SU-DHL-6 (cell line): ENCODE data around the gene HAT1.

Experiments used
- H2AFZ ChIP-seq: fragments of 200-600 bp; sonication (generic); 2 replicates; pipeline ENCODE4 v1.6.1; 2014; ENCODE audit warnings: low read depth, mild to moderate bottlenecking, moderate library complexity, mixed read lengths, antibody characterized with exemption, low read length; ENCODE audit not compliant: severe bottlenecking
- H3F3A ChIP-seq: fragments of 200-600 bp; shearing (Covaris generic); 2 replicates; pipeline ENCODE4 v1.6.0; 2016; ENCODE audit warnings: antibody characterized with exemption, mild to moderate bottlenecking; ENCODE audit not compliant: insufficient read depth
- H3K27ac ChIP-seq: fragments of 200-600 bp; sonication (generic); 2 replicates; pipeline ENCODE4 v1.5.1; 2016; ENCODE audit warnings: low read depth, mild to moderate bottlenecking, low read length, moderate library complexity, mixed read lengths
- H3K27me3 ChIP-seq: fragments of 200-600 bp; sonication (generic), shearing (Covaris generic); 2 replicates; pipeline ENCODE4 v1.6.0; 2014; ENCODE audit warnings: mild to moderate bottlenecking, low read length
- H3K36me3 ChIP-seq: fragments of 200-600 bp; sonication (generic); 2 replicates; pipeline ENCODE4 v1.6.1; 2014; ENCODE audit warnings: mild to moderate bottlenecking, low read length, mixed read lengths
- H3K4me2 ChIP-seq: fragments of 300-600, 200-600 bp; shearing (Covaris generic), sonication (generic); 2 replicates; pipeline ENCODE4 v1.6.0; 2014; ENCODE audit warnings: low read length, low read depth, mild to moderate bottlenecking; ENCODE audit not compliant: poor library complexity, severe bottlenecking
- H3K4me3 ChIP-seq: fragments of 200-600 bp; sonication (generic); 2 replicates; pipeline ENCODE4 v1.5.1; 2014; ENCODE audit warnings: antibody characterized with exemption, low read length, mild to moderate bottlenecking, mixed read lengths; ENCODE audit not compliant: insufficient read depth, poor library complexity, severe bottlenecking
- H3K79me2 ChIP-seq: fragments of 200-600 bp; sonication (generic); 2 replicates; pipeline ENCODE4 v1.6.1; 2014; ENCODE audit warnings: mild to moderate bottlenecking, low read length, moderate library complexity; ENCODE audit not compliant: insufficient read depth
- H3K9ac ChIP-seq: fragments of 200-600 bp; sonication (generic); 2 replicates; pipeline ENCODE4 v1.7.0; 2014; ENCODE audit warnings: mild to moderate bottlenecking, low read length
- H3K9me2 ChIP-seq: fragments of 200-600 bp; sonication (generic); replicated peaks from 2 replicates; pipeline ENCODE4 v1.6.1; 2014; ENCODE audit warnings: low read length; ENCODE audit not compliant: insufficient read depth
- H3K9me3 ChIP-seq: fragments of 200-600 bp; sonication (generic); 2 replicates; pipeline ENCODE4 v1.6.1; 2014; ENCODE audit warnings: low read length, mixed read lengths; ENCODE audit not compliant: insufficient read depth
- H4K20me1 ChIP-seq: fragments of 200-600 bp; sonication (generic); 2 replicates; pipeline ENCODE4 v1.6.1; 2014; ENCODE audit warnings: low read depth, mild to moderate bottlenecking, antibody characterized with exemption, low read length, moderate library complexity, mixed read lengths
- EZH2phosphoT487 ChIP-seq: fragments of 200-600 bp; sonication (generic), shearing (Covaris generic); conservative IDR thresholded peaks from 2 replicates; pipeline ENCODE4 v1.6.1; 2018; ENCODE audit warnings: mild to moderate bottlenecking, antibody characterized with exemption, low read length, moderate library complexity, mixed read lengths
- TF ChIP-seq, protein P1 (sequence below): fragments of 200-600 bp; sonication (generic); IDR thresholded peaks from one replicate; pipeline ENCODE4 v1.5.1; 2017; ENCODE audit warnings: antibody characterized with exemption, mild to moderate bottlenecking, low read length, moderate library complexity; ENCODE audit not compliant: insufficient read depth, poor library complexity, severe bottlenecking

The HAT1 gene

DNA sequence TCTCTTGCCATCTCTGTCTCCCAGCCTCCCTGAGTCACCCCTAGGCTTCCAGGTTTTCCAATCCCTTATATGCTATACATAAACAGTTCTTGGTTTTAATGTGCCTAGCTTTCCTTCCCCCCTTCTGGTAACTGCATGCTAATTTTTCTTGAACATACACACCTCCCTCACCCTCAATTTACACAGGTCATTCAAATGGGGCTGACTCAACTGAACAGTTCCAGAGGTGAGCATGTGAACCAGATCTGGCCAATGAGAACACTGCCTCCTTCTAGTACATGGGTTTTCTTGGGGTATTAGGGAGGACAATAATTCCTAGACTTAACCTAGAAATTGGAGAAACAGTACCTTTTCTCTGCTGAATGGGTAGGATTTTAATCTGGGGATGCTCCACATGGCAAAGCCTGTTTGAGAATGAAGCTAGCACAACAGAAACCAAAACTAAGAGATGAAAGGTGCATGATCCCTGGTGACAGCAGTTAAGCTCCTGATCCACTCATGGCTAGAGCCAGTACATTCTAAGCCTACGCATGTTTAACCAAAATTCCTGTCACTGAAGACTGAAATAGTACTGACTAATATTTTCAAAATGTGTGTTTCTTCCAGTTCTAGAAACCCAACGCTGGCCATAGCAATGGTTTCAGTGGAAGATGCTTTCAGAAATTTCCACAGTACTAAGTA lies 40.0 kb upstream of the HAT1 start:
- Histone ChIP-seq H2AFZ (no peak overlapping the region), H3F3A (no peaks in the 10 kb centered on the region), H3K9me3 (no peaks in the 10 kb centered on the region), H3K4me2 (no peak overlapping the region), H3K27ac (no peak overlapping the region), H3K36me3 (no peaks in the 10 kb centered on the region), H3K79me2 (peaks cover 85% of the 10 kb centered on the region), H3K4me3 (no peak overlapping the region), H4K20me1 (0 out of 2 replicates have a peak, but pooled peaks cover 6% of the 10 kb centered on the region), H3K27me3 (no peaks in the 10 kb centered on the region), H3K9me2 (no peaks in the 10 kb centered on the region), H3K9ac (no peak overlapping the region)
- no peak for TF ChIP-seq EZH2phosphoT487
- TF ChIP-seq, protein P1, sequence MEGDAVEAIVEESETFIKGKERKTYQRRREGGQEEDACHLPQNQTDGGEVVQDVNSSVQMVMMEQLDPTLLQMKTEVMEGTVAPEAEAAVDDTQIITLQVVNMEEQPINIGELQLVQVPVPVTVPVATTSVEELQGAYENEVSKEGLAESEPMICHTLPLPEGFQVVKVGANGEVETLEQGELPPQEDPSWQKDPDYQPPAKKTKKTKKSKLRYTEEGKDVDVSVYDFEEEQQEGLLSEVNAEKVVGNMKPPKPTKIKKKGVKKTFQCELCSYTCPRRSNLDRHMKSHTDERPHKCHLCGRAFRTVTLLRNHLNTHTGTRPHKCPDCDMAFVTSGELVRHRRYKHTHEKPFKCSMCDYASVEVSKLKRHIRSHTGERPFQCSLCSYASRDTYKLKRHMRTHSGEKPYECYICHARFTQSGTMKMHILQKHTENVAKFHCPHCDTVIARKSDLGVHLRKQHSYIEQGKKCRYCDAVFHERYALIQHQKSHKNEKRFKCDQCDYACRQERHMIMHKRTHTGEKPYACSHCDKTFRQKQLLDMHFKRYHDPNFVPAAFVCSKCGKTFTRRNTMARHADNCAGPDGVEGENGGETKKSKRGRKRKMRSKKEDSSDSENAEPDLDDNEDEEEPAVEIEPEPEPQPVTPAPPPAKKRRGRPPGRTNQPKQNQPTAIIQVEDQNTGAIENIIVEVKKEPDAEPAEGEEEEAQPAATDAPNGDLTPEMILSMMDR: no peak

DNA sequence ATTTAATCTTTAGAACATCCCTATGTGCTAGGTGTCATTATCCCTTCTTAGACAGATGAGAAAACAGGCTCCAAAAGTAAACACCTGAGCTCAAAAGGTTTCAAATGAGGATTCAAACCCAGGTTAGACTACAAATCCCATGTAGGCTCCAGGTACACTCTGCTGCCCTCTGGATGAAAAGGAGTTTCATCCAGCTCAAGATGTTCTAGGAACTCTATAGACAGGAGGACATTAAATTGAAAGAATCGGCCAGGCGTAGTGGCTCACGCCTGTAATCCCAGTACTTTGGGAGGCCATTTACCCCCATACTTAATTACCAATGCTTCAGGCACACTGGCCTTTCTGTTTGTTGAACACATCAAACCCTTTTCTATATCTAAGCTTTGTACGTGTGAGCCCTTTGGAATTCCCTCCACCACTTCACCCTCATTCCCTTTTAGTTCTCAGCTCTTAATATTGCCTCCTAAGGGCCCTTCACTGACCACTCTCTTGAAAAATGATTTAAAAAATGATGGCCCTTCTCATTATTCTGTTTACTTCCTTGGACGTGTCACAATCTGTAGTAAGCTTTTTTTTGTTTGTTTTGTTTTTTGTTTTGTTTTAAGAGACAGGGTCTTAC lies 38.9 kb upstream of the HAT1 start:
- H3K9me3 ChIP-seq: no peaks in the 10 kb centered on the region
- no peaks in the 10 kb centered on the region for H3K9me2 ChIP-seq
- H2AFZ ChIP-seq: no peak overlapping the region
- H4K20me1 ChIP-seq: 0 out of 2 replicates have a peak, but pooled peaks cover 6% of the 10 kb centered on the region
- peaks cover 82% of the 10 kb centered on the region for H3K79me2 ChIP-seq
- no peaks in the 10 kb centered on the region for H3F3A ChIP-seq
- H3K27ac ChIP-seq: no peak overlapping the region
- no peaks in the 10 kb centered on the region for H3K27me3 ChIP-seq
- no peaks in the 10 kb centered on the region for H3K36me3 ChIP-seq
- no peak overlapping the region for H3K4me3 ChIP-seq
- H3K9ac ChIP-seq: no peak overlapping the region
- no peak overlapping the region for H3K4me2 ChIP-seq
- TF ChIP-seq, protein P1: no peak
- no peak for TF ChIP-seq EZH2phosphoT487

DNA sequence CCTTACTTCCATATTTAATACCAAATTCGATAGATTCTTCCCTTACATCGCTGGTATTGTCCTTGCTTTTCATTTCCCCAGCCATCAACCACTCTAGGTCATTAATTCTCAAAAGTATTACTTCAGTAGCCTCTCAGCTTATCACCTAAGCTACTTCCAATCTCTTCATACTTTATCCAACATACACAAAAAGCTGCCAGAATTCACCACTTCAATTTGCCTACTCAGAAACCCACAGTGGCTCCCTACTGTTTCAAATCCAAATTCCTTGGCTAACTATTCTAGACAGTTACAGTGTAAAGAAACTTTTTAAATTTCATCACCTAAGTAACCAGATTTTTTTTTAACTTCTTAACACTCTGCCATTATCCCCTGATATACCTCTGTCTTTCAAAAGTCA lies 32.9 kb upstream of the HAT1 start:
- H3K79me2 ChIP-seq: peaks cover 81% of the 10 kb centered on the region
- H3K9ac ChIP-seq: no peak overlapping the region
- H2AFZ ChIP-seq: no peak overlapping the region
- no peaks in the 10 kb centered on the region for H3K9me2 ChIP-seq
- no peaks in the 10 kb centered on the region for H4K20me1 ChIP-seq
- no peaks in the 10 kb centered on the region for H3K9me3 ChIP-seq
- no peaks in the 10 kb centered on the region for H3F3A ChIP-seq
- no peak overlapping the region for H3K4me3 ChIP-seq
- no peak for TF ChIP-seq EZH2phosphoT487
- TF ChIP-seq, protein P1: no peak
- no peak overlapping the region for H3K27ac ChIP-seq
- H3K27me3 ChIP-seq: no peaks in the 10 kb centered on the region
- peaks cover 10% of the 10 kb centered on the region; the same call in 1 of the 2 replicates for H3K36me3 ChIP-seq
- H3K4me2 ChIP-seq: no peak overlapping the region
